Mononuclear cell (primary cell): Measurements from ENCODE around the gene ATXN7L1. TPM values are rescaled to one million over a fixed set of nuclear protein-coding genes. Genes with fewer than 3 reads are reported as not detected.
A peak's percentile ranks its signal among the peaks of the same experiment; 100 is the strongest.

Source experiments
- H3K27me3 ChIP-seq: 2 replicates; pipeline ENCODE4 v1.6.0; 2011; ENCODE audit warnings: low read length, control low read depth; ENCODE audit not compliant: insufficient read depth
- H3K4me1 ChIP-seq: 2 replicates; pipeline ENCODE4 v1.5.1; 2011; ENCODE audit warnings: mild to moderate bottlenecking, low read length, control low read depth; ENCODE audit not compliant: insufficient read depth
- H3K4me3 ChIP-seq: 2 replicates; pipeline ENCODE4 v1.5.1; 2011; ENCODE audit warnings: mild to moderate bottlenecking, low read length, moderate library complexity
- H3K9me3 ChIP-seq: 2 replicates; pipeline ENCODE4 v1.5.1; 2011; ENCODE audit warnings: low read depth, mild to moderate bottlenecking, control low read depth, low read length
- total RNA-seq: library from RNA; depleted of rRNA; stranded (reverse); fragments of >200 nt; gene quantifications from one replicate; pipeline ENCODE4 v1.2.3, GENCODE V29; 2012

Gene ATXN7L1
- total RNA-seq, 1 donor: 7.1 TPM

GRCh38 chr7:105879782-105880181, 3.4 kb upstream of the ATXN7L1 start:
- H3K27me3 ChIP-seq: peaks cover 18% of the 10 kb centered on the region
- no peak overlapping the region for H3K4me3 ChIP-seq
- H3K4me1 ChIP-seq: peaks cover 39% of the 10 kb centered on the region
- no peaks in the 10 kb centered on the region for H3K9me3 ChIP-seq

DNA sequence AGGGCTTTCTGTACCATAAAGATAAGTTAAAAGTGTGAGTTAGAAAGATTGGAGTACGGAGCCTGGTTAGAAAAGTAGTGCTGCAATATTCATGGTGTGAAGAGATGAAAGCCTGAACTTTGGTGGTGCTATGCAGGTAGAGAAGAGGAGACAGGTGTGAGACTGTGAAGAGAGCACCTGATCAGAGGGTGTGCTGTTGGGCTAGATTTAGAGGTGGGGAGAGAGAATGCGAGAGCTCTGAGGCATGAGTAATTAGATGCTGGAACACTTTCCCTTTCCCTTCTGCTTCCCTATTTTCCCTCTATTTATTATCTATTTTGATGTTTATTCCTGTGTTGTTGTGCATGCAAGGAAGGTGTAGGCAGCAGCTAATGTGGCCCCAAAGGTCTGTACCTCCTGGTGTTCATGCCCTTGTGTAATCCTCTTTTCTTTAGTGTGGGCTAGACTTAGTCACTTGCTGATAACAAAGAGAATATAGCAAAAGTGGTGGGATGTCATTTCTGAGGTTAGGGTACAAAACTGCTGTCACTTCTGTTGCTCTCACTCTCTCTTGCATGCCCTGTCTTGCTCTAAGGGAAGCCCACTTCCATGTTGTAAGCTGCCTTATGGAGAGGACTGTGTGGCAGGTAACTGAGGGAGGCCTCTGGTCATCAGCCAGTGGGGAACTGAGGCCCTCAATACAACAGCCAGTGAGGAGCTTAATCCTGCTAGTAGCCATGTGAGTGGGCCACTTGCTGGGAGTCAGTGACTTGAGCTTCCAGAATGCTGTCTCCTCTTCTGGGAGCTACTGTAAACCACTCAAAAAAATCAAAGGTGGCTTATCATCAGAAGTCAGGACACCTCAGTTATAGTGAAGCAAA, 2.6 kb upstream of the ATXN7L1 start:
- Histone ChIP-seq H3K9me3 (no peaks in the 10 kb centered on the region), H3K27me3 (peaks cover 18% of the 10 kb centered on the region), H3K4me1 (peaks cover 41% of the 10 kb centered on the region), H3K4me3 (no peak overlapping the region)

DNA sequence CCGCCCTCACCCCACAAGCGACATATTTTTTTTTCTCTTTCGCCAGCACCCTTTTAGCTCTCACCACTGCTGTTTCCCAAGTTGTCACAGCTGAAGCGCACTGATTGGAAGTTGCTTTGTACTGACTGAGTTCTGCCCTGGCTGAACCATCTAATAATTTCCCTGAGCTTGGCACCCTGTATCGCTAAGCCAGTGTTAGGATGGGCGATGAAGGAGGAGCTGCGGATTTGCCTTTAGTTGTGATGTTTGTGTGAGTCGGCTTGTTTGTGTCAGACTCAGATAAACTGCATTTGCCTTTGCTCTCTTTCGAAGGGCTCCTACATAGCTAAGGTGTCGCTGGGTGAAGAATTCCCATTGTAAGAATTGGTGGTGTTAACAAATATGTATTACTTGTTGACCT, 1.3 kb upstream of the ATXN7L1 start:
- peaks cover 18% of the 10 kb centered on the region for H3K27me3 ChIP-seq
- H3K4me3 ChIP-seq: no peak overlapping the region
- H3K4me1 ChIP-seq: peaks cover 41% of the 10 kb centered on the region
- H3K9me3 ChIP-seq: no peaks in the 10 kb centered on the region

DNA sequence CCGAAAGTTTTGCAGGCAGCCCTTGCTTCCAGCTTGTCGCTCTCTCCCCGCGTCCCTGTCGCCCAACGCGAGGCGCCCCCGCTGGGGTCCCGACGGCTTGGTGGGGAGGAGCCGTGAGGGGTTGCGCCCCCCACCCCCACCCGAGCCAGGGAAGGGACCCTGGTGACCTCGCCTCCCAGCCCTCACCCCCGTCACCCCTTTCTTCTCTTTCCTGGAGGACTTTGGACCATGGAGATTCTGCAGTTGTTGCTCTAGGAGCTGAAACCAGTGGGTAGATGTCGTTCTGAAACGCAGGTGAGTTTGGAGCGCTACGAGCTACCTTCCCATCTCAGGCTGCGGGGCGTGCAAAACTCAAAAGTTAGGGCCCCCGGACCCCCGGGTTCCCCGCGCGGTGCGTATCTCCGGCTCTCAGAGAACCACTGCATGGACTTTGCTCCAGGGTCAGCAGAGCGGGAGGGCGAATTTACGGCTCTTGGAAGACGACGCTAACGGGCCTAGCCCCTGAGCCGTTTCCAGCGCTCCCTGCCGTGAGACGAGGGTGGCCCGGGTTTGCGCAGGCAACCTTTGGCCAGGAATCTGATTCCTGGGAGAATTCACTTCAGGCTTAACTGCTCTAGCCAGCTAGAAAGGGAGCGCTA, 684 bp upstream of the ATXN7L1 start:
- peaks cover 18% of the 10 kb centered on the region for H3K27me3 ChIP-seq
- H3K9me3 ChIP-seq: no peaks in the 10 kb centered on the region
- H3K4me1 ChIP-seq: peaks cover 41% of the 10 kb centered on the region
- peak overlapping the region; percentile 45 for H3K4me3 ChIP-seq

DNA sequence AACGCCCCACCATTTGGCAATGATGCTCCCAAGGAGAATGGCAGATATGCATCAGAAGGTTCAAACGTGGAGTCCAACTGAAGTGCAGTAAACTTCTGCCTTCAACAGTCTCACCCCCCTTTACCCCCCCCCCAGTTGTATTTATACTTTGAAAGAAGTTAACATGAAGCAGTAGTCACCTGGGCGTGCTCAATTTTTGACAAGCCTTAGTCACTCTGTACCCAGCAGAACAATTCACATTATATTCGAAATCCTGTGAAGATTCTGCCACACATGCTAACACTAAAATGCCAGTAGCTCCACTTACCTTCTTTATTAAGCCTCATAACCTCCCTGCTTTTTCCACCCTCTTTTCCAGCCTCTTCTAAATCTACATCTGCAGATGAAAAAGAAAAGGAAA, 894 bp downstream of the ATXN7L1 start:
- Histone ChIP-seq H3K9me3 (no peaks in the 10 kb centered on the region), H3K4me1 (peaks cover 41% of the 10 kb centered on the region), H3K27me3 (peaks cover 18% of the 10 kb centered on the region), H3K4me3 (peak overlapping the region; percentile 91)

GRCh38 chr7:105874055-105874454, 2.3 kb downstream of the ATXN7L1 start:
- Histone ChIP-seq H3K9me3 (no peaks in the 10 kb centered on the region), H3K4me1 (peaks cover 38% of the 10 kb centered on the region), H3K27me3 (peaks cover 14% of the 10 kb centered on the region), H3K4me3 (no peak overlapping the region)

DNA sequence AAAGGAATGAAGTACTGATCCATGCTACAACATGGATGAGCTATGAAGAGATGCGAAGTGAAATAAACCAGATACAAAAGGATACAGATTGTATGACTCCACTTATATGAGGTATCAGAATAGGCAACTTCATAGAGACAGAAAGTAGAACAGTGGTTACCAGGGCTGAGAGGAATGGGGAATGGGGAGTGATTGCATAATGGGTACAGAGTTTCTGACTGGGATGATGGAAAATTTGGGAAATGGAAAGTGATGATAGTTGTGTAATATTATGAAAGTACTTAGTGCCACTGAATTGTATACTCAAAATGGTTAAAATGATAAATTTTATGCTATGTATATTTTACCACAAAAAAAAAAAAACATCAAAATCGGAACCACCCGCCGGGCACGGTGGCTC, 3.9 kb downstream of the ATXN7L1 start:
- Histone ChIP-seq H3K27me3 (peaks cover 3% of the 10 kb centered on the region), H3K4me3 (no peak overlapping the region), H3K4me1 (peaks cover 23% of the 10 kb centered on the region), H3K9me3 (no peaks in the 10 kb centered on the region)

GRCh38 chr7:105871142-105871541, 5.3 kb downstream of the ATXN7L1 start:
- Histone ChIP-seq H3K4me3 (no peak overlapping the region), H3K4me1 (peaks cover 16% of the 10 kb centered on the region), H3K27me3 (no peaks in the 10 kb centered on the region), H3K9me3 (no peaks in the 10 kb centered on the region)

GRCh38 chr7:105866102-105866801, 10.1 kb downstream of the ATXN7L1 start:
- no peak overlapping the region for H3K4me3 ChIP-seq
- no peaks in the 10 kb centered on the region for H3K4me1 ChIP-seq
- H3K9me3 ChIP-seq: no peaks in the 10 kb centered on the region
- H3K27me3 ChIP-seq: no peaks in the 10 kb centered on the region

DNA sequence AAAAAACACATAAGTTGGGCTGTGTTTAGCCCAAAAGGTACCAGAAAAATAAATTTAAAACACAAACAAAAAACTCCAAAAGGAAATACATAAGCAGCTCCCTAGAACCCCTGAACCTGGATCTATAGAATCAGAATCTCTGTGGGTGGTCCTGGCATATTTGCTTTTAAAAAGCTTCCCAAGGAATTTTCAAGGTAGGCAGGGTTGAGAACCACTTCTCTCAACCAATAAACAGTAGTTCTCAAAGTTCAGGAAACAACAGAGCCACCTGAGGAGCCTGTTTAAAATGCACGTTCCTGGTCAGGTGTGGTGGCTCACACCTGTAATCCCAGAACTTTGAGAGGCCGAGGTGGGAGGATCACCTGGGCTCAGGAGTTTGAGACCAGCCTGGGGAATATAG, 12.5 kb downstream of the ATXN7L1 start:
- no peaks in the 10 kb centered on the region for H3K4me1 ChIP-seq
- H3K27me3 ChIP-seq: no peaks in the 10 kb centered on the region
- no peaks in the 10 kb centered on the region for H3K9me3 ChIP-seq
- H3K4me3 ChIP-seq: no peak overlapping the region

GRCh38 chr7:105862770-105863169, 13.6 kb downstream of the ATXN7L1 start:
- H3K4me1 ChIP-seq: peaks cover 6% of the 10 kb centered on the region
- H3K4me3 ChIP-seq: no peak overlapping the region
- no peaks in the 10 kb centered on the region for H3K9me3 ChIP-seq

DNA sequence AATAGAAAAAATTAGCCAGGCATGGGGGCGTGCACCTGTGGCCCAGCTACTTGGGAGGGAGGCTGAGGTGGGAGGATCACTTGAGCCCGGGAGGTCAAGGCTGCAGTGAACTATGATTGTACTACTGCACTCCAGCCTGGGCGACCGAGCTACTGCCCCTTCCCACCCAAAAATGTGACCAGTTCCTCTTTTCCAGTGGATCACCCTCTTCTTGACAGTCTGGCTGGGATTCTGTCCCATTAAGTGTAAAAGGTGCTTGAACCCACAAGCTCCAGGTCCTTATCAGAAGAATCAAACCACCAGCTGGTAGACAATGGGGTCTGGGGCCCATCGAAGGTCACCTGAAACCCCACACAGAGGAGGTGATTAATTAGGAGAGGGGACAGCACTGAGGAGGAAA, 14.1 kb downstream of the ATXN7L1 start:
- H3K27me3 ChIP-seq: no peaks in the 10 kb centered on the region
- no peak overlapping the region for H3K4me3 ChIP-seq
- no peaks in the 10 kb centered on the region for H3K9me3 ChIP-seq
- H3K4me1 ChIP-seq: peaks cover 11% of the 10 kb centered on the region

More at GRCh38 chr7:105862770-105863169, 13.6 kb downstream of the ATXN7L1 start:
- no peaks in the 10 kb centered on the region for H3K27me3 ChIP-seq

- H3K27me3 ChIP-seq: no peaks in the 10 kb centered on the region
- H3K9me3 ChIP-seq: no peaks in the 10 kb centered on the region
- H3K4me1 ChIP-seq: peaks cover 15% of the 10 kb centered on the region
- no peak overlapping the region for H3K4me3 ChIP-seq
Observed at GRCh38 chr7:105861224-105861623, 15.2 kb downstream of the ATXN7L1 start.

- no peaks in the 10 kb centered on the region for H3K27me3 ChIP-seq
- H3K4me3 ChIP-seq: no peak overlapping the region
Observed at GRCh38 chr7:105860793-105861192, 15.6 kb downstream of the ATXN7L1 start.

More at GRCh38 chr7:105860793-105861192, 15.6 kb downstream of the ATXN7L1 start:
- Histone ChIP-seq H3K9me3 (no peaks in the 10 kb centered on the region), H3K4me1 (peaks cover 15% of the 10 kb centered on the region)
